Stimulated activated CD4-positive, alpha-beta T cell treated with anti-CD3 and anti-CD28 coated beads, TNF-alpha, amount 100 ng/mL, for 4 hours (primary cell): ENCODE data around the gene ANXA11.
A peak's percentile ranks its signal among the peaks of the same experiment; 100 is the strongest.
"Not testable (repeated sequence)": the region's sequence is repeated elsewhere in the genome, so short reads cannot be mapped to it uniquely, and the experiment has no call there.

Source experiments
- DNase-seq, 3 experiments: peaks; one replicate each; pipeline ENCODE4 v3.0.0-alpha.2; 2020; ENCODE audit warnings: low read depth in 3 of 3

The ANXA11 gene

DNA sequence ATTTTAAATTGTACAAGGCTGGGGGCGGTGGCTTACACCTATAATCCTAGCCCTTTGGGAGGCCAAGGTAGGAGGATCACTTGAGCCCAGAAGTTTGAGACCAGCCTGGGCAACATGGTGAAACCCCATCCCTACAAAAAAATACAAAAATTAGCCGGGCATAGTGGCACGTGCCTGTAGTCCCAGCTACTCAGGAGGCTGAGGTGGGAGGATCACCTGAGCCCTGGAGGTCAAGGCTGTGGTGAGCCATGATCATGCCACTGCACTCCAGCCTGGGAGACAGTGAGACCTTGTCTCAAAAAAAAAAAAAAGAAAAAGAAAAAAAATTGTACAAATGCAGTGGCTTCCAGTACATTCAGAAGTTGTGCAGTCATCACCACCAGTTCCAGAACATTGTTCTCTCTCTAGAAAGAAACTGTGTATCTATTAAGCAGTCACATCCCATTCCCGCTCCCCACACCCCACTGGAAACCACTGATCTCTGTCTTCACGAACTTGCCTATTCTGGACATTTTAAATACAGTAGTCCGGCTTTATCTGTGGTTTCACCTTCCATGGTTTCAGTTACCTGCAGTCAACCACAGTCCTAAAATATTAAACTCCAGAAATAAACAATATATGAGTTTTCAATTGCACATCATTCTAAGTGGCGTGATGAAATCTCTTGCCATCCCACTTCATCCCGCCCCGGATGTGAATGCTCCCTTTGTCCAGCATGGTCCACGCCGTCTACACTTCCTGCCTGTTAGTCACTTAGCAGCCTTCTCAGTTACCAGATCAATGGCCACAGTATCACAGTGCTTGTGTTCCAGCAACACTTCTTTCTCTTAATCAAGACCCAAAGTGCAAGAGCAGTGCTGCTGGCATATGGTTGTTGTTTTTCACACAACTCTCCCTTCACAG, 59.7 kb downstream of the ANXA11 start:
- DNase-seq: not testable (repeated sequence)

GRCh38 chr10:80144696-80145131, 60.6 kb downstream of the ANXA11 start:
- DNase-seq: peak in 1 of 3 experiments; percentile 14

DNA sequence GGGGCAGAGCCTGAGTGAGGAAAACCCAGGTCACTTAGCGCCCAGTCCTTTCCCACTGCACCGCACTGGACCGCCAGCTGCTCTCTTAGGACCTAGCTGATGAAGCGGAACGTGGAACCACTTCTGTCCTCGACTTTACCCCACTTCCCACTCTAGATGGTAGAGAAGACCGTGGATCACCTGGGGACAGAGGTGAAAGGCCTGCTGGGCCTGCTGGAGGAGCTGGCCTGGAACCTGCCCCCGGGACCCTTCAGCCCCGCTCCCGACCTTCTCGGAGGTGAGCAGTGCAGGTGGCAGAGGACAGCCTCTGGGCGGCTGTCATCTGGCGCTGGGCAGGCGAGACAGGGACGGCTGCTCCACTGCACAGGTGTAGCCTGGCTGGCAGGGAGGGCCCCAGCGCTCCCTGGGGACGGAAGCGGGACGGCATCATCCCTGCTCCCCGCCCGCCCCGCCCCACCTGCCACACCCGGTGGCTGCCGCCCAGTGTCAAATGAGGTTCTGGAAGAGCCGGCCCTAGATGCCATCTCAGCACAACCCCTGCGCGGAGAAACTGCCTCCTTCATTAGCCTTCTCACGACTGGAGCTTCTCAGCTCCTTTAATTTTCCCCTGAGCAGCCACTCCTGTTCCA, 61.2 kb downstream of the ANXA11 start:
- peak in 1 of 3 experiments; percentile 13 for DNase-seq

DNA sequence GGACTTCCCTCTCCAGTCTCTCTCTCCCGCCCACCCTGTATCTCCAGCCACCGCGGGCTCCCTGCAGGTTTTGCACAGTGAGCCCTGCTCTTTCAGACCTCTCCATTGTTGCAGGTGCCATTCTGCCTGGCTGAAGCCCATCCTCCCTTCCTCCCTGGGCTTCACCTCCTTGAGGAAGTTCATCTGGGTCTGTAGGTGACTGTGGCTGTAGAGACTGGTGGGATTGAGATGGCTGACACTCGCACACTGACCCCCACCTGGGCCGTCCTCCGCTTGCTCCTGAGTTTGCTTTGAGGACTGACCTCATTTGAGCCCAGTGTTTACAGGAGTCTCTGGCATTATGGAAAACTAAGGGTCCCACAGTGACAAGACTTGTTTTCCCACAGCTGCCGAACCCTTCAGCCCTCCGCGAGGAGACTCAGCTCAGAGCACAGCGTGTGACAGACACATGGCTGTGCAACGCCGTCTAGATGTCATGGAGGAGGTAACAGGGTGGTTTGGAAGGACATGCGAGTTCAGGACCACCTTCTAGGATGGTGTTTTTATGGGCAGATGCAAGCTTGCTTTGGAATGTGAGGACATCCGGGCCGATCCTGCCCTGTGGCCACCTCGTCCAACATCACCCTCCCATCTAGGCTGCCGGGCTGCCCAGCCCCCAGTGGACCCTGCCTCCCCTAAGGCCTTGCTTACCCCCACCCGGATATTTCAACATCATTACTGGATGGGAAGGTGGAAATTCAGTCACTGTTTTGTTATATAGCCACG, 63.5 kb downstream of the ANXA11 start:
- DNase-seq: no peak

GRCh38 chr10:80140251-80140650, 65.1 kb downstream of the ANXA11 start:
- DNase-seq: no peak

DNA sequence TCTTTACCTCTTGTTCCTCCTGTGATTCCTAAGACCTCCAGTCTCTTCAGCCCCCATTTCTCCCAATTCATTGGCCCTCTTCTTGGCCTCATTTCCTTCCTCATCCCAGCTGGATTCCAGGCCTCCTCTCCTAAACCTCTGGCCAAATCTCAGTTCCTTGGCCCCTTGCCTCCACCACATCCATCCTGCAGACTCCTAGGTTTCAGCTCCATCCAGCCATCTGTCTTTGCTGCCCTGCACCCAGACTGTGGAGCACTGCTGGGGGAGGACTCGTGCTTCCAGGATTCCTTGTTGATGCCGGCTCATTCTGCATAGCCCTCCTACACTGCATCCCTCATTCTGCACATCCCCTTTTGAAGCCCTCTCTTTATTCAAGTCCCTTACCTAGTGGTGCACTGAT, 66.1 kb downstream of the ANXA11 start:
- DNase-seq: no peak

- no peak for DNase-seq
Measured at GRCh38 chr10:80137920-80138319, 67.4 kb downstream of the ANXA11 start.

DNA sequence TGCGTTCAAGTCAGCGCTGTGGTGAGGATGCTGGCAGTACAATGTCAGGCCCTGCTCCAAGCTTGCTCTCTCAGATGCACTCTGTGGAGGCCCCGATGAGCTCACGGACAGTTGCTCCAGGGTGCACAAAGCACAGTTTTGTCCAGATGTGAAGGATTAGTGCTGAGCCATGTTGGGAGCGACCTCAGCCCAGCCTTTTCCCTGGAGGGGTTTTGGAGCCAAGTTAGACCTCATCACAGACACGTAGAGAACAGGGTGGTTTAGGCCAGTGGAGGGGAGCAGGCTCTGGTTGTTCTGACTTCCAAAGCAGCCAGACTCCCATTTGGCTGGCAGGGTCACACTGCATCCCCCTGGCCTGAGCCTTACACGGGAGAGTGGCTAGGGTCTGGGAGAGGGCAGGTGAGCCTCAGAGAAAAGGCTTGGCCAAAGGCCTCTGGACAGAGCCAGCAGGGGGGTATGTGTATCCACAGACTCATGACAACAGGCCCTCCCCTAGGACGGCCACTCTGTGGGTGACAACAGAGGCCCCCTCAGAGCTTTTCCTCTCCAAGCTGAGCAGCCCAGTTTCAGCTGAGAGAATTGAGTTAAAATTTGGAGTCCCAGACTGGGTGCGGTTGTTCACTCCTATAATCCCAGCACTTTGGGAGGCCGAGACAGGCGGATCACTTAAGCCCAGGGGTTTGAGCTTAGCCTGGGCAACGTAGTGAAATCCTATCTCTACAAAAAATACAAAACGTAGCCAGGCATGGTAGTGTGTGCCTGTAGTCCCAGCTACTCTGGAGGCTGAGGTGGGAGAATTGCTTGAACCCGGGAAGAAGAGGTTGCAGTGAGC, 68.1 kb downstream of the ANXA11 start:
- no peak for DNase-seq

DNA sequence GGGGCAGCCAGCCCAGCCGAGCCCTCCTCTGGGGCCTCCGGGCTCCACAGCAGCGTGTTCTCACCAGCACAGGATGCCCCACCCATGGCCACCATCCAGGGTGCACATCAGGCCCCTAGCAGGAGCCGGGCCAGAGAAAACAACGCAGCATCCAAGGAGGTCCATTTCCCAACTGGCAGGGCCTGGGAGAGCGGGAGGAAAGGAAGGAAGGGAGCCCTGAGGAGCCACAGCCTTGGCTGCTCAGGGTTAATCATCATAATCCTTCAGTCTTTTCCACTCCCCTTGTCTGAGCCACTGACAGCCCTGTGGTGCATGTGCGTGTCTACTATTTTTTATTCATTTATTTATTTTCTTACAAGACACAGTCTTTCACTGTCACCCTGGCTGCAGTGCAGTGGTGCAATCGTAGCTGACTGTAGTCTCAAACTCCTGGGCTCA, 69.2 kb downstream of the ANXA11 start:
- no peak for DNase-seq

- not testable (repeated sequence) for DNase-seq
Measured at GRCh38 chr10:80133687-80134086, 71.7 kb downstream of the ANXA11 start.

GRCh38 chr10:80133206-80133605, 72.1 kb downstream of the ANXA11 start:
- no peak for DNase-seq

DNA sequence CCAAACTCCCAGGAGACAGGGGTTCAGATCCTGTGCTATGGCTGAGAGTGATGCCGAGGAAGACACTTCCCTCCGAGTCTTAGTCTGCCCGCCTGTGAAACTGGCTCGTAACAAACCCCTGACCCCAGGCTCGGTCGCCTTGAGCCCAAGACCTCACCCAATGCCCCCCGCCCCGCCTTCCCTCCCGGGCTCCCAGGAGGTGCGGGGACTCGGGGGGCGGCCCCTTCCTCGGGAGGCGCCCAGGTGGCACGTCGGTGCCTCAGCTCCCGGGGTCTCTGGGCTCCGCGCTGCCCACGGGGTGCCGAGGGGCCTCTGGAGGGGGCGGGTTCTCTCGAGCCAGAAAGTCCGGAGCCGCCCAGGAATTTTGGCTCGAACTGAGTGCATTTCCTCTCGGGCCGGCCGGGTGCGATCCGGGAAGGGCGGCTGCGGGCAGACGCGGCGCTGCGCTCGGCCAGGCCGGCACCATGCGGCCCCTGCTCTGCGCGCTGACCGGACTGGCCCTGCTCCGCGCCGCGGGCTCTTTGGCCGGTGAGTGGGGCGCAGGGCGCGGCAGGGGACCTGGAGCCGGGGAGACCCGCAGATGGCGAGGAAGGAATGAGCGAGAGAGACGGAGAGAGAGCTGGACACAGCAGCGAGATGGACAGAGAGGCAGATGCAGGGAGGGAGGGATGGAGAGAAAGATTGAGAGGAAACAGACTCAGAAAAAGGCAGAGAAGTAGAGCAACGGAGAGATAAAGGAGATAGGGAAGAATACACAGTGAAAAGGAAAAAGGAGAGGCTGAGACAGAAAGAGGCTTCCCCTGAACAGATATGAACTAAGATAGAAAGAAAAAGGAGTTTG, 72.8 kb downstream of the ANXA11 start, which contains the start of gene PLAC9:
PLAC9 (plus strand) TSS at position 432 of the 841 bp plus-strand sequence; CDS start at position 465, 33 bp downstream.
- no peak for DNase-seq

GRCh38 chr10:80131499-80131901, 73.8 kb downstream of the ANXA11 start:
- no peak for DNase-seq

DNA sequence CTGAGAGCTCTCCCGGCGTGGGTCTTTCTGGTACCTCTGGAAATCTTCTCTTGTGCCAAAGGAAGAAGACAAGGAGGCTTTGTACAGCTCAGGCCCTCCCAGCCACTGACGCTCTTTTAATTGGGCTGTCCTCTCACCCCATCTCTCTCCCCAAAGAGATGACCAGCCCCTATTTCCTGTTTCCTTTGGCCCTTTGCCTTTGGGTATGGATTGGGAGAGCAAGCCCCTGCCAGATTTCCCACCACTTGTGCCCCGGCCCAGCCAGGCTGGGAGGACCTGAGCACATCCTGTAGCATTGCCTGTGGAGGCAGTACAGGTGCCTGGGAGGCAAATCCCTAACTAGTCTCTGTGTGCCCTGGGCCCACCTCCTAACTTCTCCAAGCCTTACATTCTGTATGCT, 78.5 kb downstream of the ANXA11 start:
- no peak for DNase-seq

GRCh38 chr10:80122746-80123145, 82.6 kb downstream of the ANXA11 start:
- no peak for DNase-seq

GRCh38 chr10:80122110-80122710, 83.1 kb downstream of the ANXA11 start:
- no peak for DNase-seq

GRCh38 chr10:80118669-80119068, 86.7 kb downstream of the ANXA11 start:
- no peak for DNase-seq

DNA sequence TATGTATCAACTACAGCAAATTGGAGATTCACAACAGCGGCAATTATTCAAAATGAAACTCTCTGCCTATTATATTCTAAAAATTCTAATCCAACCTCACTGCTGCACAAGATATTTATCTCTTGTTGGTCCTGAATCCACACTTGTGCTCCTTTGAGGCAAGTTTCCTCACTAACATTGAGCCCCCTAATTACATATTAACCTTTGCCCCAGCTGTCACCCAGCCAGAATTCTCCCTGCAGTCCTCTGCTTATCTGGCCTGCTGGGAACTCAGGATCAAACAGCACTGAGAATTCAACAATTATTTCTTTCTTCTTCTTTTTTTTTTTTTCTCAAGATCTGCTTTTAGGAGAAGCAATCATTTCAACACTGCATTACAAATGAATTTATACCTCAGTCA, 94.4 kb downstream of the ANXA11 start:
- DNase-seq: no peak

DNA sequence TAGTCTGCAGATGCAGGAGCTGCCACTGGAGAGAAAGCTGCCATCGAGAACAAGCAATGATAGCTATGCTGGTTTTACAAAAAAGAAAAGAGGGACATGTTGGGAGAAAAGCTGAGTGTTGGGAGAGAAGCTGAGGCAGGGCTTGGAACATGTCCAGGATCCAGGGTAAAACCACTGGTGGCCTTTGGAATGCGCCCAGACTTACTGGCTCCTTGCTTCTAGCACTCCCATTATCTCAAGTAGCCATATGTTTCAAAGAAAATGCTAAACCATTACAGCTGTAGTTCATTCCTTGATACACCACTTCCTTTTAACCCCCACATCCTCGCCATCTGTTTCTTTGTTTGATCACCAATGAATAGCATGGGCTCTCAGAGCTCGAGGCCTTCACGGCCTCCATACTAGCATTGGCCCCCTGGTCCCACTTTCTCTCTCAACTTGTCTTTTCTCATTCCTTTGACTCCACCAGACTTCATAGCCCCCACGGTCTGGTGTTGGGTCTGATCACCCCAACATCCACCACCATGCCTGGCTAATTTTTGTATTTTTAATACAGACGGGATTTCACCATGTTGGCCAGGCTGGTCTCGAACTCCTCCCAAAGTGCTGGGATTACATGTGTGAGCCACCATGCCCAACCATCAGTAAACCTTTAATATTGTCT, 96.6 kb downstream of the ANXA11 start:
- DNase-seq: no peak
